CD4-positive, alpha-beta T cell treated with Interleukin-21 for 1 hour (primary cell): ENCODE results near the gene PDLIM7.
A peak's percentile ranks its signal among the peaks of the same experiment; 100 is the strongest.

Experiments used
- DNase-seq: peaks from one replicate; pipeline ENCODE4 v3.0.0-alpha.2; 2020

The PDLIM7 gene

DNA sequence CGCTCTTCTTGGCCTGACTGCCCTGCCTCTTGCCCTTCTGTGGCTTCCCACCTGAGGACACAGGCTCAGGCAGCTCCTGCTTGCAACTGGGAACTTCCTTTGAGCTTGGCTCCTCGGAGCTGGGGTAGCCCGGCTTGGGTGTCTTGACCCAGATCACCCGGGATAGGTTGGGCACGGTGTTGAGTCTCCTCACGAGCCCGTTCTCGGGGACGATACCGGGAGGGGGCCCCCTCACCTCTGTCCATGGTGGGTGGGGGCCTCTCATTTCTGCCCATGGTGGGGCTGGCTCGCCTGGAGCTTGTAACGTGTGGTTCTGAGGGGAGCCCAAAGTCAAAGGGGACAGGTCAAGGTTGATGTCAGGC, 27.1 kb upstream of the PDLIM7 start:
- DNase-seq = no peak

DNA sequence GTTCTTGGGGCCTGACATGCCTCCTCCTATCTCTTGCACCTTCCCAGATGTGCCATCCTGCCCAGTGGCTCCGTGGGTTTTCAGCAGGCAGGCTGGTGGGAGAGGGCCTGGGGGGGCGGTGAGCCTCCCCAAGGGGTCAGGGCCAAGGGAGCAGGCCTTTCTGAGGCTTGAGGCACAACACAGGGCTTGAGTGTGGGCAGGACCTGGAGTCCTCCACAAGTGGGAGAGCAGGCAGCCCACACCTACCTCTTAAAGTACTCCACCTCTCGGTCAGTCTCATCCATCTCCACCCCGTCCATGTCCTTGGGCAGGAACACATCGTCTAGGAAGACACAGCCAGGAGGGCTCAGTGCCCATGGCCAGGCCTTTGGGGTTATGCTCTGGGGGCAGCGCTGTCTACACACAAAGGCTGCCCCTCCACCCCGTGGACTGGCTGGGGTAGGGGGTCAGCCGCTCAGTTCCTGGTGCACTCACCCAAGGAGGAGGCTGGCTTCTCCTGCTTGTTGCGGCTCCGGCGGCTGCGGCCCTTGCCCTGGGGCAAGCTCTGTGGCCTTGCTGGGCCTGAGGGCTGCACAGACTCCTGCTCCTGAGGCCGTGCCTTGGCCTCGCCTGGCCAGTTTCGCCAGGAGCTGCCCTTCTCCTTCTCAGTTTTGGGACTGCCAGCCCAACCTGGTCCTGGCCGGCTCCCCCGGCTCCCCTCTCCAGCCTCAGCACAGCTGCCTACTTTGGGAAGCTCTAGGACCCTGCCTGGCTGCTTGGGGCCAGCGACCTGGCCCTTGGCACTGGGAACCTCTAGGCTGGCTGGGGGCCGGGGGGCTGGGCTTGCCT, 26.5 kb upstream of the PDLIM7 start:
- DNase-seq = no peak

DNA sequence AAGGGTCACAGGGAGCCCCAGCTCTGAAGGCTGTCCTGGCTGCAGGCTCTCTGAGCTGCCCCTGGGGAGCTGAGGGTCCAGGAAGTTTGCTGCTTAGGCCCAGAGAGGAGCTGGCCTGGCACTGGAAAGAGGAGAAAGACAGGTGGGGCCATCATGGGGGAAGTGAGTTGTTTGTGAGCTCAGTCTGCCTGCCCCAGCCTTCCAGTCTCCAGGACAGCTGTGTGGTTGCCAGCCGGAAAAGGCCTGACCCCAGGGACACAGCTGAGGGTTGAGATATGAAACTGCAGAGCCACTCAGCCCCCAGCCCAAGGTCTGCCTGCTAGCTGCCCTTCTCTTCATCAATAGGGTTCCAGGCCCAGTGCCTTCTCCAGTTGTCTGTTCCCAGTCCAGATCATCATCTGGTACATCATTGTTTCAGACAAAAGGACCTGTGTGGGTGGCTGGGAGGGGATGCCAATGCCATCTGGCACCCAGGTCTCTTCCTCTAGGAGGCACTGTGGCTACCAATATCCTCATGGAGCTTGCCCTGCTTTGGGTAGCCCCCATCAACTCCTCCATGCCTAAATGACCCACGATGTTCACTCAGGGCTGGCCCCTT, 23.6 kb upstream of the PDLIM7 start:
- no peak for DNase-seq

DNA sequence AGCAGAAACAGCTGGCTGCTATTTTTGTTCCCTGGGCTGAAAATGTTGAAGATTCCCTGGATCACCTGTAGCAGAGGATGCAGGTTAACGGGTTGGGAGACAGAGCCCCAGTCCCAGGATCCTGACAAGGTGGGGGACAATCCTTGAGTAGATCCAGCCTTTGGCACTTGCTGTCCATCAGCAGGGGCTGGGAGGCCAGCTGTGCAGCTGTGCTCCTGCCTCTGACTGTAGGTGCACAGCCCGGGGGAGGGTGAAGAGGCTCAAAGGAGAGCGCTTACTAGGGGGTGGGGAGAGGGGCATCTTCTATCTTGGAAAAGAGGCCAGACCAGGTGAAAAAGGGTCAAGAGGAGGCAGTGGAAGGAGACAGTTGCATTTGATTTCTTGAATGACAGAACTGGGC, 22.9 kb upstream of the PDLIM7 start:
- DNase-seq = no peak

DNA sequence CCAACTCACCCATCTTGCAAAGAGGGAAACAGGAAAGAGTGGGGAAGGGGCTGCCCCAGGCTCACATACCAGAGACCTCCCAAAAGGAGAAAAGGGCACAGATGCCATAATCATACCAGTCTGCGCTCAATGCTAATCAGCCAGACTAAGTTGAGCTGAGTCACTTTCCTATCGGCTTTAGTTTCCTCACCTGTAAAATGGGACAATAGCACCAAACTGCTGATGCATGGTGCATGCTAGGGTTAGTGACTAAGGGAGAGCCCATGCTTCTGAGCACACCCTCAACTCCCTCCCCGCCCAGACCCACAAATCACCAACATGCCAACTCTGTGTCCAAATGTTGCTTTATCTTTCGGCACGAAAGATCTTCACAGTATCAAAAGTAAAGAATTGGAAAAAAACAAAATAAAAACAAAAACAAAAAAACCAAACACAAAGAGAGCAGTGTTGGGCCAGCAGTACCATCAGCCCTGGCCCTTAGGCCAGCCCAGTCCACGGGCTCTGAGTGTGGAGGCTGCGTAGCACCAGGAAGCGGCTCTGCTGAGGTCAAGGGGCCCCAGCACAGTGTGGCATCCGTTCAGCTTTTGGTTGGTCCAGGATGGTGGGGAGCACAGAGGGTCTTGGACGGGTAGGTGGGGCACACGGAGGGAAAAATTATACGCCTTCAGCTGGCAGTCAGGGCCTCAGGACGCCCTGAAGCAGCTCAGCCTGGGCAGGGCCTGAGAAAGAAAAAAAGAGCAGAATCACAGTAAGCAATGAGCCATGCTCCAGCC, 22.2 kb upstream of the PDLIM7 start:
- no peak for DNase-seq

DNA sequence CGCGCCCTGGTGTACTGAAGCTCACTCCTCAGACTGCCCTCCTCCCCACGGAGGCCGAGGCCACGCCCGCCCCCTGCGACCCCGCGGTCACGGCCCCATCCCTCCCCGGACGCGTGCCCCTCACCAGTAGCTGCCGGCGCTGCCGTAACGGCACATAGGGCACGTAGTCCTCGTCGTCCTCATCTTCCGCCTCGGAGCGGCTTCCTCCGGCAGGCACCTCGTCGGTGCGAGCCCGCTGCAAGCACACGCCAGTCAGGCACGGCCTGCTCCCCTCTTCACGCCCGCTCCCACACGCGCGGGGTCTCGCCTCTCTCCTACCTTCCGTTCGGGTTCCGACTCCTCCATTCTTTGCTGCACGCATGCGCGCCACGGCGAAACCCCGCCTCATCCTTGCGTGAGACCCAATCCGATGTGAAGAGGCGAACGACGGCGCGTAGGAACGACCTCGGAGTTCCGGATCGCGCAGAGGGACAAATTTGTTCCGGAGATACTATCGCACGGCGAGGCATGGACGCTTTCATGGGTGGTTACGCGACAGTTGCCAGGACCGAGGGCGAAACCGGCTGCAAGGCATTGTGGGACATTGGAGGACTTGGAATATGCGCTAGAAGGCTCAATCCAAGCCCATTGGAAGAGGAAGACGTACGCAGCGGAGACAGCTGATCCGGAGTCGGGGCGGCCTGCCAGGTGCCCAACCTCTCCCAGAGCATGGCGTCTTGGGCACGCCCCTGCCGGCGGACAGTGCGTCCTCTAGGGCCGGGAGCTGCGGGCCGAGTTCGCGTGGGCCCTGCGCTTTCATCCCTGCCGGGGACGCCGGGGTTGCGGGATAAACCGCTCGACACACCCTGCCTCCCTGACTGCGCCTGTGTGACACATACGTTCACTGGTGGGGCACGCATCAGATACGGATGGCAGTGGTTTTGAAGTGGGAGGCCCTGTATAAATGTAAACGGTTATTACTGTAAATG, 19.5 kb upstream of the PDLIM7 start, which contains the start of gene DDX41:
Gene DDX41, minus strand, starts transcription at position 361 of the 968 bp plus-strand sequence. Its CDS starts 16 bp downstream, at position 345.
- peak; percentile 96 for DNase-seq

DNA sequence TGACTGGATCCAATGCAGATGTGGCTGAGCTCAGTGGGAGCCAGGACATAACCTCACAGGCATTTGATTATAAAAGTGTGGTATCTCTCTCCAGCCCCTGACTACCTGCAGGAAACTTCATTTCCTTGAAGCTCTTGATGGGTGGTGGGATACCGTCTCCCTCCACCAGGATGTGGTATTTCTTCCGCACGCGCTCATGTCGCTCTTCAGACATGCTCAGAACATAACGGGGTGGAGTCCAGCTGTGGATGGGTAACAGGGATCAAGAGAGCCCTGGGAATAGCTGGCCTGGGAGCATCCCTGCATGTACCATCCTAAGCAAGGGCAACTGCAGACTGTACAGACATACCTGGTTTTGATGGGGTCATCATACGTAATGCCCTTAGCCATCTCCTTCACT, 18.2 kb upstream of the PDLIM7 start:
- DNase-seq = no peak

DNA sequence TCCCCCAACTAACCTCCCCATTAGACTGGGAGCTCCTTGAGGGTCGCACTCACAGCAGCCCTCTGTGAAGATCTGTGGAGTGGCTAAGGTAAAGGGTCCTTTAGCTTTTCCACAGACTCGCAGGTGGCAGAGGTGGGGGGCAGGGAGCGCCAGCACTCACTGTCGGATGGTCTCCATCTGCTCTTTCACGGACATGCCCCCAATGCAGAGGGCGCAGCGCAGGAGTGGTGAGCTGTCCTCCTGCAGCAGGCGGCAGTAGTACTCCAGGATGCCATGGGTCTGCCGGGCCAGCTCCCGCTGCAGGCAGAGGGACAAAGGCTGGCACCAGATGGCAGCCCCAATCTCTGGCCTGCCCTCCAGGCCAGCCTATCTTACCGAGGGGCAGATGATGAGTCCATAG, 17.1 kb upstream of the PDLIM7 start:
- DNase-seq = no peak

DNA sequence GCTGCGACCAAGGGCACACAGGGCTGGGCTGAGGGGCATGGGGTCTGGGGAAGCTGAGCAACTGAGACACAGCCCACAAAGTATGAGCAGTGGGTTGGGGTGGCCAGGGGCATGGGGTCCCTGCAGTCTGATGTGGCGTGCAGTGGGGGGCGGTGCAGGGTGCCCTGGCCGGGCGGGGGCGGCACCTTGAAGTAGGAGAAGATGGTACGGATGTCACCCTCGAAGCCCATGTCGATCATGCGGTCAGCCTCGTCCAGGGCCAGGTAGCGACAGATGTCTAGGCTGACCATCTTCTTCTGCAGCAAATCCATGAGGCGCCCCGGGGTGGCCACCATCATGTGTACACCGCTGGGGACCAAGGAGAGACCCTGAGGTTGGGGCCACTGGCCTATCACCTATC, 16.1 kb upstream of the PDLIM7 start:
- no peak for DNase-seq

DNA sequence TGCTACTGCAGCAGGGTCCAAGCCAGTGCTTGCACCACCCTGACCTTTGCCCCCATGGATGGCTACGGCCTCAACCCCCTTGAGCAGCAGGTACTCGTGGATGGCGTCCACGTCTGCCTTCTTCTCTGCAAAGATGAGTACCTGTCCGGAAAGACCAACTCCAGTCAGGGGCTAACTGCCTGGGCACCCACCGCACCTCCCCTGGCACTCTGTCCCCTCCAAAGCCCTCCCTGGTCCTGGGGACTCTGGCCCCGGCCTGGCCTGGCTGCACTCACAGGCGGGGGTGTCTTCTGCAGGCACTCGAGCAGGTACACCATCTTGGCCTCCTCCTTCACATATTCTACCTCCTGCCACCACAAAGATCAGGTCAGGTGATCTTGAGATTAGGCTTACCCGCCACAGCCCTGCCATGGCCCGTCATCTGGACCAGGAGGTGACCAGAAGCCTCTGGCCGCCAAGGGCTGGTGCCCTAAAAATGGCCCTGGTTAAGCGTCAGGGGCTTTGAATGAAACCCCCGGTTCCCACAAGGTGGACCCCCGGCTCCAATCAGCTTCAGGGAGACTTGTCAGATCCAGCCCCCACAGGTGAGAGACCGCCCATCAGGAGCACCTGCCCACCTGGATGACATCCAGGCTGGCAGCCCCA, 15.5 kb upstream of the PDLIM7 start:
- no peak for DNase-seq

DNA sequence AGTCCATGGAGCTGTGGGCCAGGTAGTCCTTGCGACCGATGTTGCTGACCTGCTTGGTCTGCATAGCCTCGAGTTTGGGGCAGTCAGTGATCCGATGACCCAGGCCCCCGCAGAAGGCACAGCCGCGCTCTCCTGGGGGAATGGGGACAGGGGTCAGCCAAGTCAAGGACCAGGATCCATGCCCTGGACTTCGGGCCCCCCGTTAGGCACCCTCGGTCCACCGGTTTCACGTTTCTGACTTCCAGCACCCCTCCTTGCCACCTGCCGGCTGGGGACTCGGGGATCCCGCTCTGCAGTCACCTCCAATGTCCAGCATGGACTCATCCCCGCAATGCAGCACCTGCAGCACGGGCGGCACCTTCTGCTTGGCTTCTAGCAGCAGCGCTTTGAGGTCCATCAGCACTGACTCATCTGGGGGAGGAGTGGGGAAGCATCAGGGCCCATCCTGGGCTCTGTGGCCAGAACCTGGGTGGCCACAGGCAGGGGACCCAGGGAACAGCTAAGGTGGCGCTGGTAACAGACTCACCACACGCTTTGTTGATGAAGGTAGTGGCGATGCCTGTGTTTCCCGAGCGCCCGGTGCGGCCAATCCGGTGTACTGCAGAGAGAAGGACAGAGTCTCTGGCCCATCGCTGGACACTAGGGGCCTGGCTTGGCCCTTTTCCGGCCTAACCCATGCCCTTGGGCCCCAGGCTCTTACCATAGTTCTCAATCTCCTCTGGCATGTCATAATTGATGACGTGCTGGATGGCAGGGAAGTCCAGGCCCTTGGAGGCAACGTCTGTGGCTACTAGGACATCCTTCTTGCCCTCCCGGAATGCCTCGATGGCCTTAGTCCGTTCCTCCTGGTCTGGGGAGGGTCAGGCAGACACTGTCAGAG, 14.6 kb upstream of the PDLIM7 start:
- no peak for DNase-seq

DNA sequence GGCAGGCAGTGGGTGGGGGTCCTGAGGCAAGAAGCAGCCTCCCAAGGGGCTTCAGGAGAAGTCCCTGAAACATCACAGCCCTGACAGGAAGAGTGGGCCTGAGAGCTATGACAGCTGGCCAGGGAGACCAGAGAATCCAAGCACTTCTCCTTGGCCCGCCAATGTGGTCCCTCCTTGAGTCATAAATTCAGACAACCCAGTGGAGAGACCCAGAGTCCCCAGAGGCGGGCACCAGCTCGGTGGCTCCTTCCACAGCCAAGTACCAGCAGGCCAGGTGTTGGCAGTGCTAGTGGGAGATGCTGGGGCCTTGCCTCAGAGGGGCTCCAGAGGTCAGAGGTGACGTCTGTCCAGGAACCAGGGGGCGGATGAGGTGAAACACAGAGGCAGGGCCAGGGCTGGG, 13.8 kb upstream of the PDLIM7 start:
- DNase-seq = no peak

DNA sequence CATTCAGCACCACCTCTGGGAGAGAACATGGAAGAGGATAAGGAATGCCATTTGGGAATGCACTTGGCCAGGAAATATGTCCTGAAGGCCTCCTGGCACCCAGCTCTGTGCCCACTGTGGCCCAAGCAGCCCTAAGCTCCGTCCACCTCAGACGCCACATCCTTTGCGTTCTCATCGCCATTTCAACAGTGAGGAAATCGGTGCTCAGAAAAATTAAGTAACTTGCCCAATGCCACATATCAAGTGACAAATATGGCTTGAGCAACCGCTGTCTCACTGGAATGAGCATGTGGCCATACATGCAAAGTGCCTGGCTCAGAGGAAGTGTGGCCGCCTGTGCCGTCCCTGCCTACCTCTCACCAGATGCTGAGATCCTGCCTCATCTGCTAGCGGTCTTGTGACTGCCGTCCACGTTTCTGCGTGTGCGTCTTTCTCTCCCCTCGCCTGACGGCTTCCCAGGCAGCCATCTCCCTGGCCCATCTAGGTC, 13.2 kb upstream of the PDLIM7 start:
- peak; percentile 20 for DNase-seq

DNA sequence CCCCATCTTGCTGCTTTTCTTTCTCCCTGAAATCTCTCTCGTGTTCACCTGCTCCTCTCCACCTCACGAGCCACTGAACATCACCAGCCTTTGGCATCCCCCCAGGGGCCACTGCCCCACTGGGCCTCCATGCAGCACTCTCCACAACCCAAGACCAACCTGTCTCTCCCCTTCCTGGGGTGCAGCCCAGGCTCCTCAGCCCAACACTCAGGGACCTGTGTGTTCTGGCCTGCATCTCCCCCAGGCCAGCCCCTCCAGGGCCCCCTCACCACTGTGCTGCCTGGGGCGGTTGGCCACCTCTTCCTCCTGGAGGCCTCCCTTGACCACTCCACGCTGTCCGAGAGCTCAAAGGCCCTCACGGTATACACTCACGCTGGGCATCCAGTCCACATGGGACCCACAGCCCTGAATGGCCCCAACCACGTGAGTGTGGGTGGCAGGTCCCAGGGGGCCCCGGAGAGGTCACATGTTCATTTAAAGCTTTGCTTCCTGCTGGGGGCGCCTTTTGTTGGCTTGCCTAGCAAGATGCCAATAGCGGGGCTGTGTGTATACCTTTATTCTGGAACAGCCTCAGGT, 12.7 kb upstream of the PDLIM7 start:
- no peak for DNase-seq

DNA sequence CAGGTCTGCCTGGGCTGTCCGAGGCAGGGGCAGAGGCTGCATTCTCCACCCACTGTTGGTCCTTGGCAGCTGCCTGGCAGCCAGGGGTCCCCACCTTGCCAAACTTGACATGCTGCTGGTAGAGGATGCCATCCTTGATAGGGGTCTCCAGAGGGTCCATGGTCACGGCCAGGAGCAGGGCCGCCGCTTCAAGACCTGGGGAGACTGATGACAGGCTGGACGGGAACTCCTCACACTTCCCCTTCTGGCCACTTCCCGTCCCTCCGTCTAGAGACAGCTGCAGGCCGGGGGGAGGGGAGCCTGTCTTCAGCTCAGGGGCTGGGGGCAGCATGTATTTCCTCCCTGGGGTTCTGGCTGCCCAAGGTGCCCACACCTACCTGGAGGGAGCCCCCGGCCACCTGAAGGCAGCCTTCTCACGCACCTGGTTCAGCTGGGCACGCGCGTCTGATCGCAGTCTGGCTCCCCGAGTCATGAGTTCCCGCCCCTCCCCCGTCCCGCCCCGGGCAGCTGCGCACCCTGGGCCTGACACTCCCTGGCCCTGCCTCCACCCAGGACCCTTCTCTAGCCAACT, 12.1 kb upstream of the PDLIM7 start, which contains the start of gene DOK3:
Gene DOK3, minus strand, starts transcription at position 446 of the 571 bp plus-strand sequence. Its CDS starts 286 bp downstream, at position 160.
- no peak for DNase-seq

DNA sequence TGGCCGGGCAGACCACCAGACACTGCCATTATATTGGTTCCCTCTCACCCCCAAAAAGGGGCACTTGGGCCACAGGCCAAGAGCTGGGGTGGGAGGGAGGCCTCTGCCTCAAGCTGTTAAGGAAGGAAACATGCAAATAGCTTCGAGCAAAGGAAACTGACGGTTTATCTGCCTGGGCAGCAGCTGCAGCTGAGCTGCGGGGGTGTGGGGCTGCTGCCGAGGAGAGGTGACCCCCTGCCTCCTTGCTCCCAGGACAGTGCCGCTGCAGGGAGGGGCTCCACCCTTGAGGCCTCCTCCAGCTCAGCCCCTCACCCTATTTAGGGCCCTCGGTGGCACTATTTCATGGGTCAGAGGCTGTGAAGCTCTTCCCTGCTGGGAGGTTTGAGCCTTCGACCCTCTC, 11.4 kb upstream of the PDLIM7 start:
- no peak for DNase-seq

DNA sequence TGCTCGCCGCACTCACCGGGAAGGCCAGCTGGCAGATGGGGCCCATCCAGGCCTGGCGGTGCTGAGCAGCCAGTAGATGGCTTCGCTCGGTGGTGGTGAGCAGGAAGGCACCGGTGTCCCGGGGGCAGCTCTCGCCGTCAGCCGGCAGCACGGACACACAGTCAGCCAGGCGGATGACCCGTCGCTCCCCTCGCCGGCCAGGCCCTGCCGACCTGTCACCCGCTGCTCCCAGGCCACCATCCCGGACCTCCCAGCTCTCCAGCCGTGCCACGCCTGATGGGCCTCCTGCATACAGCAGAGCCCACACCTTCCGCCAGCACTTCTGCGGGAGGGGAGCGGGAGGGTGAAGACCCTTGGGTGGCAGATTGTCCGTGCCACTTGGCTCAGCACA, 10.8 kb upstream of the PDLIM7 start:
- DNase-seq = no peak

DNA sequence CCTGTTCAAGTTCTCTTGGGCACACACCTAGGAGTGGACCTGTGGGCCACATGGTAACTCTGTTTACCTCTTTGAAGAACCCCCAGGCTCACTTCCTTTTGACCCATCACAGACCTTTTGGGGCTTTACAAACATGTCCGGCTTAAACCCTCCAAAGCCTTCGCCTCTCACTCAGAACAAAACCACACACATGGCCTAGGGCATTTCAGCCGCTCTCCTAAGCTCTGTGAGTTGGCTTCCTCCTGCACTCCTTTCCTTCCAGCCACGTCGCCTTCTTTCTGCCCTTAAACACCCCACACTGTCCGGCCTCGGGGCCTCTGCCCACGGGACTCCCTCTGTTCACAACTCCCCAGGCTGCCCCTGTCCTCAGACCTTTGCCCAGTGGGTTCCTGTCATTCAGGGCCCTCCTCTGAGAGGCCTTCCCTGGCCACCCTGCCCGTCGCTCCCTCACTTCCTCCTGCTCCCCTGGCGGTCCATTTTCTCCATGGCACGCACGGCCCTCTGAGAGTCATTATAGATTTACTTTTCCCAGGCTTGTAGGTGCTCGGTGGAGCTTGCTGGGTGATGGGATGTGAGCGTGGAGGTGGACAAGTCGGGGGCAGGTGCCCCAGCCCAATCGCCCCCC, 10.3 kb upstream of the PDLIM7 start:
- DNase-seq = no peak

DNA sequence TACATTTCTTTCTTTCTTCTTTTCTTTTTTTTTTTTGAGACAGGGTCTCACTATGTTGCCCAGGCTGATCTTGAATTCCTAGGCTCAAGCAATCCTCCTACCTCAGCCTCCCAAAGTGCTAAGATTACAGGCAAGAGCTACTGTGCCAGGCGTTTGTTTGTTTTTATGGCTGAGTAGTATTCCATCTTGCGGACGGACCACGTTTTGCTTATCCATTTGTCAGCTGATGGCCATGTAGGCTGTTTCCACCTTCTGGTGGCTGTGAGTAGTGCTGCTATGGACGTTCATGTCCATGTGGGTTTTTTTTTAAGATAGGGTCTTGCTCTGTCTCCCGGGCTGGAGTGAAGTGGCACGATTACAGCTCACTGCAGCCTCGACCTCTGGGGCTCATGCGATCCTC, 9.8 kb upstream of the PDLIM7 start:
- DNase-seq = no peak

DNA sequence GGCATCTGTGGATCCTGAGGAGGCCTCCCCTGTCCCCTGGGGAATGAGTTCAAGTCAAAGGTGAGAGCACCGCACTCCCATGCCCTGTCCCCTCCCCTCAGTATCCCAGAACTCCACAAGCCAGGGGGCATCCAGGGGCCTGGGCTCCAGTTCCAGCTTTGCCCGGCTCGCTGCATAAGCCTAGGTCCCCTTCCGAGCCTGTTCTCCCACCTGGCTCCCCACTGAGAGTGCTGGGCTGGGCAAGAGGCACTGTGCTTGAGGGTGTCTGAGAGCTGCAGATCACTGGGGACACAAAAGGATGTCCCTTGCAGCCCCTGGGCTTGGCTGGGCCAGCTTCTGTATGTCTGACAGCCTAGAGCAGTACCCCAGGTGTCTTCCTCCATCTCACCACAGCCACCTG, 7.7 kb upstream of the PDLIM7 start:
- DNase-seq = no peak
